Left ventricle myocardium inferior (tissue), 1 donor: ENCODE data around the gene CCDC86. TPM values are rescaled to one million over a fixed set of nuclear protein-coding genes. Genes with fewer than 3 reads are reported as not detected.

Experiments
- DNase-seq: peaks from one replicate; pipeline ENCODE4 v3.0.0-alpha.2; 2020
- H3K27ac ChIP-seq: fragments of 200-600 bp; replicated peaks from 2 replicates; pipeline ENCODE4 v1.8.0; 2021
- H3K27me3 ChIP-seq: fragments of 200-600 bp; 2 replicates; pipeline ENCODE4 v1.8.0; 2021; ENCODE audit warnings: low read depth
- H3K36me3 ChIP-seq: fragments of 200-600 bp; 2 replicates; pipeline ENCODE4 v1.8.0; 2021
- H3K4me1 ChIP-seq: fragments of 200-600 bp; 2 replicates; pipeline ENCODE4 v1.8.0; 2021
- H3K4me3 ChIP-seq: fragments of 200-600 bp; 2 replicates; pipeline ENCODE4 v1.8.0; 2021; ENCODE audit warnings: mild to moderate bottlenecking, moderate library complexity
- H3K9me3 ChIP-seq: fragments of 200-600 bp; replicated peaks from 2 replicates; pipeline ENCODE4 v1.8.0; 2021
- CTCF ChIP-seq: fragments of 200-600 bp; IDR thresholded peaks from 2 replicates; pipeline ENCODE4 v1.8.0; 2021; ENCODE audit warnings: antibody characterized with exemption, mild to moderate bottlenecking, borderline replicate concordance
- intact Hi-C: fragments of 100-400 bp; cut with micrococcal nuclease; formaldehyde crosslinking; loops from one replicate; pipeline ENCODE4 v1.11.0; 2022
- total RNA-seq: library from RNA; stranded (reverse); fragmentation: NEBNext Ultra II Directional; extraction: Animal tissue kit (Norgen Biotek cat#: 25700); gene quantifications from one replicate; pipeline ENCODE4 v1.2.1, GENCODE V29; 2021
- donor health status: DM: no; HTN: yes; CAD: no; lungs with severe emphysema.

CCDC86 gene
- total RNA-seq, 1 donor from 2014 or later: 9.3 TPM

- H3K4me3 ChIP-seq: peak within 1 kb of the TSS; percentile 51
- H3K27me3 ChIP-seq: peaks cover 13% of the 10 kb centered on the region
- no peak for DNase-seq
- H3K4me1 ChIP-seq: no peaks in the 10 kb centered on the region
- no peaks in the 10 kb centered on the region for H3K9me3 ChIP-seq
- no peak for TF ChIP-seq CTCF
- peaks cover 16% of the 10 kb centered on the region for H3K36me3 ChIP-seq
- peak within 1 kb of the TSS; percentile 63 for H3K27ac ChIP-seq
- intact Hi-C loops: no loop called here
These were observed 14.1 kb downstream of the CCDC86 start, which contains the start of gene PTGDR2 for GRCh38 chr11:60855726-60856633. Gene PTGDR2 (minus strand): TSS chr11:60855950. CDS start chr11:60853722, 2,228 bp downstream.

- Histone ChIP-seq H3K9me3 (no peaks in the 10 kb centered on the region), H3K4me3 (no peak overlapping the region), H3K36me3 (peaks cover 2% of the 10 kb centered on the region), H3K27me3 (peaks cover 12% of the 10 kb centered on the region), H3K4me1 (no peaks in the 10 kb centered on the region), H3K27ac (peak overlapping the region; percentile 33)
- DNase-seq: no peak
- intact Hi-C loops: no loop called here
- TF ChIP-seq CTCF: no peak
These were observed 15.7 kb downstream of the CCDC86 start for GRCh38 chr11:60857378-60858232.

- no peak for TF ChIP-seq CTCF
- Histone ChIP-seq H3K36me3 (no peaks in the 10 kb centered on the region), H3K4me1 (no peaks in the 10 kb centered on the region), H3K27me3 (peaks cover 6% of the 10 kb centered on the region), H3K27ac (peak overlapping the region; percentile 33), H3K4me3 (no peak overlapping the region), H3K9me3 (no peaks in the 10 kb centered on the region)
- intact Hi-C loops: no loop called here
- DNase-seq: no peak
These were observed 16.3 kb downstream of the CCDC86 start for GRCh38 chr11:60858236-60858635.

- H3K9me3 ChIP-seq: no peaks in the 10 kb centered on the region
- no peak for TF ChIP-seq CTCF
- intact Hi-C loops: no loop called here
- no peaks in the 10 kb centered on the region for H3K4me1 ChIP-seq
- peaks cover 3% of the 10 kb centered on the region for H3K27me3 ChIP-seq
- peak overlapping the region; percentile 33 for H3K27ac ChIP-seq
- no peak for DNase-seq
- H3K36me3 ChIP-seq: no peaks in the 10 kb centered on the region
- no peak overlapping the region for H3K4me3 ChIP-seq
These were observed 17.0 kb downstream of the CCDC86 start for GRCh38 chr11:60858731-60859464.
